RKO (cell line): ENCODE data around the gene MINDY1.
A peak's percentile ranks its signal among the peaks of the same experiment; 100 is the strongest.

Experiments
- DNase-seq: peaks from one replicate; pipeline ENCODE4 v3.0.0-alpha.2; 2016; ENCODE audit warnings: low spot score

The MINDY1 gene

DNA sequence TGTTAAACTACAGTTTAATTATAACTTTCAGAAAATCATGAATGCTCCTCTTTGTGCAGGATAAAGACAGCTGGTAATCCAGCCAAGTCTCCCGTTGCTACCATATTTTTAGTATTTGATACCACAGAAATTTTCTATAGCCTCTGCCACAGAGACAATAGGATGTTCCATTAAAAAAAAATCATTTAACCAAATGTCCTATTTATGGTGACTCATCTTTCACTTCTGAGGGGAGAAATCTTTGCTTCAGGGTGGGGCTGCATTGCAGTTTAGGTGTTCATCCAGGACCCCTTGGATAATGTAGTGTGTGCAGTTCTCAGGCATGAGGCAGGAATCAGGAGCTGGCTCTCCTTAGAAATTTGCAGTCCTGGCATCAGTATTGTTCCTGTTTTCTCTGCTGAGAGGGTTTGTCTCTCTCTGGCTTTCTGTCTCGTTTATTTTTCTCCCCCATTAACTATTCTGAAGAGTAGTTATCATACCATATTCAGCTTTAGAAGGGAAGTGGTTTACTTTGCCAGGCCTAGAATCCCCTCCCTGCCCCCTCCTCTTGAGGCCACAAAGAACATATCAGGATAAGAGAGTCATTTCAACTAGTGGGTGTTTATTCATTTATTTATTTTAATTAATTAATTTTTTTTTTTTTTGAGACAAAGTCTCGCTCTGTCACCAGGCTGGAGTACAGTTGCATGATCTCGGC lies 4.6 kb upstream of the MINDY1 start:
- no peak for DNase-seq

DNA sequence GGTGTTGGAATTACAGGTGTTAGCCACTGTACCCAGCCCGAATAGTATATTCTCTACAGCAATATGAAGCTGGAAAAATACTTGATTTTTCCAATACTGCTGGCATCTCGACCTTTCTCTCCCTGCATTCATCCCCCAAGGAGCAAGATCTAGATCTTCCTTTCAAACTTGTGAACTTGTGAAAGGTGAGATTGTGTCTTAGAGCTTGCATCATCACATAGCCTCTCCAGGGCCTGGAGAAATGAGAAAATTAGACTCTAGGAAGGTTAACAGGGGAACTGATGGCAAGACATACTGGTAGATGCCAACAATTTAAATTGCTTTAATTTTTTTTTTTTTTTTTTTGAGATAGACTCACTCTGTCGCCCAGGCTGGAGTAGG lies 3.6 kb upstream of the MINDY1 start:
- DNase-seq: no peak

DNA sequence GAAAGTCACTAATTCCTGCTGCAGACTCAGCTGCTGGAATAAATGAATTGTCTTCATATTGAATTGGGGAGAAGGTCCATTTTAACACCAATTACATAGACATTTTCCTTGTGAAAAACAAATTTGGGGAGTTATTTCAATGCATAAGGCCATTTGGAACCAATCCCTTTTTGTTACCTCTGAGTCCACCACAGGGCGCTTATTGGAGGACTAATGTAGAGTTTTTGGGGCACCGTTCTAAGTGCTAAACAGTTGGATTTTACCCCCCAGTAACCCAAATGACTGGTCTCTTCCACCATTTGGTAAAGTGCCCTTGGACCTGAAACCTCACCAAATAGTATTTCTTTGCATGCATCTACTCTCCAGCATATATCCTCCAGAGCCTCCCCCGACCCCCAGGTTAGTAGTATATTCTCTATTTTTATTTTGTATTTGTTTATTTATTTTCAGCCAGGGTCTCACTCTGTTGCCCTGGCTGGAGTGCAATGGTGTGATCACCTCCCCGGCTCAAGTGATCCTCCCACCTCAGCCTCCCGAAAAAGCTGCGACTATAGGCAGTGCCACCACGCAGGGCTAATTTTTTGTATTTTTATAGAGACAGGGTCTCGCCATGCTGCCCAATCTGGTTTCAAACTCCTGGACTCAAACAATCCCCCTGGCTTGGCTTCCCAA lies 3.1 kb upstream of the MINDY1 start:
- DNase-seq: no peak

DNA sequence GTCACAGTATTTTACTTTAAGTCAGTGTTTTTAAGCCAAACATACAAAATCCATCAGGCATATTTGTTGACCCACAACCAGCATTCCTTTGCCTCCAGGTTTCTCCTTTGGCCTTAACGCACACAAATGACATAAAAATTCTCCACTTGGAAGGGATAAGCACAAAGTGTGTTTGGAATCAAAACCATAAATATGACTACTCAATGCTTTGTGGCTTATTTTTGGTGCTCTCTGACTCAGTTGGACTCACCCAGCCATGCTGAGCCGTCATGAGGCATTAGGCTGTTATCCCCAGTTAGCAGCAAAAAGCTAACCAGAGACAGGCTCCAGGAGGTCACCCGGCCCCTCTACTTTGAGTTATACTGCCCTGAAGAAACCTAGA lies 2.5 kb upstream of the MINDY1 start:
- peak; percentile 76 for DNase-seq

DNA sequence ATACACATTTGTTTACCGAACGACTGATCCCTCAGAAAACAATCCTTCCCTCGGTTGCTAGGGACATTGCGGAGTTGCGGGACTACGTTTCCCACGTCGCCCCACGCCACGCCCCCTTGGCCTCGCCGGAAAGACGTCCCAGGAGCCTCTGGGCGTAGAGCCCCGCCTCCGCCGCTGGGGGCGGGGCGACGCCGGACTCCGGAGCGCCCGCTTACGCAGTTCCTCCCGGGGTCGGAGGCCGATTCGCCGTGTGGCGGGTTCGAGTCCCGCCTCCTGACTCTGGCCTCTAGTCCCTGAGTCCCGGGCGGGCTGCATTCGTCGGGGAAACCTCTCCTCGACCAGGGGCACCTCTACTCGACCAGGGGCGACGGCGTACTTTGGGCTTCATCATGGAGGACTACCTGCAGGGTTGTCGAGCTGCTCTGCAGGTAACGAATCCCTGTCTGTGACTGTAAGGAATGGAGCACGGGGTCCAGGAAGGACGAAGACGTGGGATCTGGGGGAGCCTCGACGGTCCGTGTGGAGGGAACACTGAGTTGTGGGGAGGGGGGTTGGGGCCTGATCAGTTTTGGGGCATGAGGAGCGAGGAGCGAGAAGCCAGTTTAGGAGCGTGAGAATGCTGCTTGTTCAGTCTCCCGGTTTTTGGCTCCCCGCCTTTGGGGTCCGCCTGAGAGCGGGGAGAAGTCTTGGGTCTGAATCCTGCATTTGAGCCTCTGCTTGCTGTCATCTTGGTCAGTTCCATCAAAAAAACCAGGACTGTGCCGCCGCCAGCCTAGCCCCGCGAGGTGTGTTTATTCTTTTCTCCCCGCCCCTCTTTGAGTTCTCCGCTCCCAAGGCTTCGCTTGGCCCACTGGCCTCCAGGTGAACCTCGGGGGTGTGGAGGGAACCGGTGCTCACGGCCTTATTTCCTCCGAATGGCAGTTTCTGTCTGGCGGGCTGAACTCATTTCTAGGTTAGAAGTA lies 1.8 kb upstream of the MINDY1 start, which contains the start of gene PRUNE1:
Gene PRUNE1, plus strand, starts transcription at position 206 of the 962 bp plus-strand sequence. Its CDS starts 184 bp downstream, at position 390.
- DNase-seq: peak; percentile 98

DNA sequence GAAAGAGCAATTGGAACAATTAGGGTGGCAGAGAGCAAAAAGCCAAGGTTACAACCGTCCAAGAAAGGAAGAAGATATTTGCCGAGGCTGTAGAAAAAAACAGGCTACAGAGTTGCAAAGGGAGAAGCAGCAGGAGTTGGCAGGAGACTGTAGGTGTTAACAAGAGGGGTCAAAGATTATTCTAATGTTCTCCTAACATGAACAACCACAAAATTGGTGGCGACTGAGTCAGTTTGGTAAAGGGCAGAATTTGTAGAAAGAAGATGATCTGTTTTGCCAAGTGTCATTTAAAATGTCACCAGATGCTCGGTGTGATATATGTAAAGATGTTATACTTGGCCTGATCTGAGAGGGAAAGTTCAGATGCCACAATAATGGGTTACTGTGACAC lies 1.1 kb upstream of the MINDY1 start:
- DNase-seq: no peak

DNA sequence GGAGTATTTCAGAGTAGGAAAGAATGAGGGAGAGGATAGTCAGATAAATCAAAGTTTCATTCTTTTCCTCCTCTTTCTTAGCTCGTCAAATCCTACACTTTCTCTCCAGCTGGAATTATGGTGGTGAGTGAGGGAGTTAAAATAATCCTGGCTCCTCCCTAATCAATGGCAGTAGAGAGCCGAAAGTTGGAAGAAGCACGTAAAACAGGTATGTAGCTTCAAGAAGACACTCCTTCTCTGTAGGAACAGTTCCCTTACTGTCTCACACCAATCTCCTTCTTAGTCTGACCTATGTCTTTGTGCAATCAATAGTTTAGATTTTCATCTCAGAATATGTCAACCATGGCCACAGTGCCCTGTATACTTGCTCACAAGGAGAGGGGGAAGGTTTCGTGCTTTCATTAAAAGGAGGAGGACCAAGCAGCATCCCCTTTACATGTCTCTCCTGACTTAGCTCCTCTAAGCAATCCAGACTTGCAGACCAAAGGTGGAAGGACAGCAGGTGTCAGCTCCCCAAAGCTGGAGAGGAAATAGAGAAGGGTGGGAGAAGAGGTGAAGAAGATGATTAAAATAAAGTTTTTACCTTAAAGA lies 878 bp downstream of the MINDY1 start:
- no peak for DNase-seq

DNA sequence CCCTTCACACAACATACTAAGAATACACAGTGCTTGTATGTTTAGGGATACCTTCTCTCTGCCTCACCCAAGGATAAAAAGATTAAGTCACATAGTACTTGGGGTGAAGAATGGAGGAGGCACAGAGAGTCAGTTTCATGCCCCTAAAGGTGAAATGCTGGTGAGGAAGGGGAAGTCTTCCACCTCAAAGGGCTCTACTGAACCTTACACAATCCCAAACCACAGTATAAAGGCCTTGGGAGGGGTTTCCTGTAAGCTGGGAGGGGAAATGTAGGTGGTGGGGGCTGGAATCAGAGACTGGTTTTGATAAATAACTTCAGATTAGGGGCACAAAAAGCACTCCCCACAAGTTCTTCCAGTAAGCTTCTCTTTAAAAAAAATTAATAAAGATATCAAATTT lies 3.5 kb downstream of the MINDY1 start:
- no peak for DNase-seq

DNA sequence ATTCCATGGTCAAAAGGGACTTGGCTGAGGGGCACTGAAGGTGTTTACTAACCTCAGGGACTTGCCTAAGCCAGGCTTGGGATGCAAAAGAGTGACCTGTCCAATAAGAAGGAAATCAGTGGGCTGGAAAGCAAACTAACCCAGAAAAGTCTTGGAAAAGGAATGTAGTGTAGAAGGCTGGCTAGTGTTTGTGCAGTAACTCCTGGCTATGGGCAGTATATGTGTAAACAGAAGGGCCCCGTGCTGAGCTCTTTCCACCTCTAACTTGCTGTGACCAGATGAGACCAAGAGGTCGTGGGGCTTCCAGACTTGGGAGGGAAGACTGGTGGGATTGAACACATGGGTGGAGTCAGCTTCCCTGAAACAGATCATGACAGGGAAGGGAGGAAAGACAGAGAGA lies 4.1 kb downstream of the MINDY1 start:
- DNase-seq: no peak

DNA sequence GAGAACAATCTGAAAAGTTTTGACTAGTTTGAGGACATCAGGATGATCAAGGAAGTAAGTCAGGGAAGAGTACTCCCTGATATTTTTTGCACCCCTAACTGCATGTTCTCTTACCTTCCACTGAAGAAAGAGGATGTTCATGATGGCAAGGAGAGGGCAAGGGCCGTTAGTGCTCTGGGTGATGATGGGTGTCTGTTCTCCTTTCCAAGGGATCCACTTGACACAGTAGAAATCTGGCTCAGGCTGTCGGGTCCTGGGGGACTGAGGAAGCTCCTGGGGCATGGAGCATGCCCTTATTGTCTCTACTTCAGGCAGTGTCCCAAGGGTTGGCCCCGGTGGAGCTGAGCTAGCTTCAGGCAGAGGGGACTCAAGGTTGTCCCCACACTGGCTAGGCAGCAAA lies 4.7 kb downstream of the MINDY1 start:
- DNase-seq: no peak

DNA sequence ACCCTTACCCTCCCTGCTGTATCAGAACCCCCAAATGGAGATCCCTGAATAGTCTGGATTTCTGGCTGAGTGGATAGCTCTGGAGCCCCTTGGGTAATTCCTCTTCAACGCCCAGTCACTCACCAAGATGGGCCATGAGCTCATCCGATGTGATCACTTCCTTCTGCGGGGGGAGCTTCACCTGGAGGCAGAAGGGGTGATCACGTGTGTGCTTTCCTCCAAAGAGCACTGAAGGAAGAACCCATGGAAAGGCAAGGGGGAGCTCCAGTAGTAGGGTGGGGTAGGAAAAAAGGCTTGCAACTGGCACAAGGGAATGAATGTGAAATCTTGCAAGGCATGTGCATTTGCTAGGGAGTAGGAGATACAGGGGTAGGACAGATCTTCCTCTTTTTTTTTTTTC lies 5.1 kb downstream of the MINDY1 start:
- no peak for DNase-seq

DNA sequence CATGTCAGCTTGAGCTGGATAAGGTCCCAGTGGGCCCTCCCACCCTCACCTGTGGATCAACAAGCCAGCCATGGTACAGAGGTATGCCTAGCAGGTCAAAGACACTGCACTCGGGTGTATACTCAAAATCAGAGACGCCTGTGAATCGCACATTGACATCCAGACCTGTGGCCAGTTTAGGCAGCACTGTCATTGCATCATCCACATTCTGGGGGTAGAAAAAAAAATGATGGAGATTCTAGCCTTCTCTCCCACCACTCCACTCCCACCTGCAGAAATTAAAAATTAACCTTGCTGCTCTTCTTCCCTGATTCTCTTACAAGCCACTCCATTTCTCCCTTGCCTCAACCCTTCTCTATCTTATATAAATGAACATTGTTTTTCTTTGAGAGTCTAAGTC lies 6.3 kb downstream of the MINDY1 start:
- no peak for DNase-seq

DNA sequence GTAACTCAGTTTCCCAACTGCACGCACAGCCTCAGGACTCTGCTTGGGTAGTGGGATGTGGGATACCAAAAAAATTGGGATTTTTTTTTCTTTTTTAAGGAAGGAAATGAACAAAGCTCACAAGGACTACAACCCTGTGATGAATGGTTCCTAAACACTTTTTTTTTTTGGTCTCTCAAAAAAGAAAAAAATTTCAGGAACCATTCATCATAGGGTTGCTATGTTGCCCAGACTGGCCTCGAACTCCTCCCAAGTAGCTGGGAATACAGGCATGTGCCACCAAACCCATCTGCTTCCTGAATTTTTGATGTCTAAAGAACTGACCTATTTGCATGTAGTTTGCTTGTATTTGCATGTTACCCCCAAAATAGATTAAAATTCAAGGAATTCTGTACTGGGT lies 6.8 kb downstream of the MINDY1 start:
- no peak for DNase-seq

DNA sequence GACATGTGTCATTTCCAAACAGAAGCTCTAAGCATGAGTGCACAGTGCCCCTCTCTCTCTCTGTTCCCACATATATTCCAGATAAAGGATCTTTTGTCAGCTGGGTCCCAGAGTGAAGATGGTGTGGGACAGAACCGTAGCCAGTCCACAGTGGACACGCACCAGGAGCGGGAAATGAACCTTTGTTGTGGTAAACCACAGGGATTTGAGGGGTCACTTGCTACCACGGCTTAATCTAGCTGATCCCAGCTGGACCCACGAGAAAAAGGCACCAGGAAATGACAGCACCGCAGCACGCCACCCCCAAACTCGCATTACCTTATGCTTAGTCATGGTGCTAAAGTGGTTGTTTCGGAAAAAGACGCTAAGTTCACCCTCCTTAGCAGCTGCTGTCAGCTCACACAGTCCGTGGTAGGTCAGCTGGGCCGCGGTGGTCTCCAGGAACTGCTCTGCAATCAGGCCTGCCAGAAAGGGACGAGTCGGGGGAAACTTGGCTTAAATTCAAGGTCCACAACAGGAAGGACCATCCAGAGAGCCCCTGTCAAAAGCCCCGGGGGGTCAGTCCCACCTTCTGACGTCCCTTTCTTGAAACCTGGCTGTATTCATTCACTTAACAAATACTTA lies 7.5 kb downstream of the MINDY1 start:
- DNase-seq: peak; percentile 79

DNA sequence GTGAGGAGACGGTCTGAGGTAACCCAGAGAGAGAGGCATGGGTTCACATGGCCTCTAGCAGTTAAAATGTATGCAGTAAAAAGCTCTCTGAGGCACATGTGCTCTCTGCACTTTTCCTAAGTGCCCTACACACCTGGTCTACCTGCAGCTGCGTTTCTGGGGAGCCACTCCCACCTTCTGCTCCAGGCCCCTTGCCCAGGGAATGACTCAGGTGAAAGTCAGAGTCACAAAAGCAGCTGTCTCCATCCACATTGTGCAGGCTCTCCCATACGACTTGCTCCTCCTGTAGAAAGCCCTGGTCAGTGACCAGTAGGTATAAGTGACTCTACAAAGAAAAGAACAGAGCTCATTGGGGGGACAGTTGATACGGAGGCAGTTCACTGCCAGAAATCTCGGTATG lies 8.8 kb downstream of the MINDY1 start:
- DNase-seq: no peak

DNA sequence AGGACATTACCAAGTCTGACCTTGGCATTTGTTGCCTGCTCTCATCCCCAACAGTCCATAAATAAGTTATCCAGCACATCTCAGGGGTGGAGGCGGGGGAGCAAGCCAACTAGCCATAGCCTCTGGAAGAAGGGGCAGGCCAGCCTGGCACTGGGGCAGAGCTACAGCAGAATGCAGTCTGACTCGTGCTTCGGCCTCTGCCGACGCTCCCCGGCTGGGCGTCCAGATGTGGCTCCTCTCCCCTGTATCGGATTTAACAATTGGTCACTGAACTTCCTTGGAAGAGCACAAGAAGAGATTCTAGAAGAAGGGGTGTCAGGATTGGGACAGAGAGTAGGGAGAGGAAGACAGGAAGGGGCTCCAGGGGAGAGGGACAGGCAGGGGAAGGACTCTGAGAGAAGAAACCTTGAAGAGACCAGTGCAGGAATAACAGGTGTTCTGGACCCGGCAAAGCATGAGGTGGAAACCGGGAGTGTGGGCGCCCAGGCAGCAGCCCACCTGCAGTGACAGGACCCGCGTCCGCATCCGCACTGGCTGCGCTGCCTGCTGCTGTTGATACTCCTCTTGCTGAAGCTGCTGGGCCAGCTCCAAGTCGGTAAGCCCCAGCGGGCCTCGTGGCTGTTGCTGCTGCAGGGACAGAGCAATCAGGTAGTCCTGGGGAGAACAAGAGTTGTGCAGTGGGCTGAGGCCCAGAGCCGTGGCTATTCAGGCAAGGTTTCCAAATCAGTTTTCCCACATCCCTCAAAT lies 9.4 kb downstream of the MINDY1 start:
- no peak for DNase-seq

DNA sequence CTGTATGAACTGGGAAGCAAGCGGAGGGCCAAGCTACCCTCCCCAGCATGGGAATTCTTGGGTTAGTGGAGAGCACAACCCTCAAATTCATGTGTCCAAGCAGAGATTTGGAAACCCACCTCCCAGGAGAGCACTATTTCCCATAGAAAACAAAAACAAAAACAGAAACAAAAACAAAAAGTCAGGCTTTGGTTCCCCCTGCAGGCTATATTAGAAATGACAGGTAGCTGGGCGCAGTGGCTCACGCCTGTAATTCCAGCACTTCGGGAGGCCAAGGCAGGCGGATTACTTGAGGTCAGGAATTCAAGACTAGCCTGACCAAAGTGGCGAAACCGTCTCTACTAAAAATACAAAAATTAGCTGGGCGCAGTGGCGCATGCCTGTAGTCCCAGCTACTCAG lies 10.8 kb downstream of the MINDY1 start:
- no peak for DNase-seq

DNA sequence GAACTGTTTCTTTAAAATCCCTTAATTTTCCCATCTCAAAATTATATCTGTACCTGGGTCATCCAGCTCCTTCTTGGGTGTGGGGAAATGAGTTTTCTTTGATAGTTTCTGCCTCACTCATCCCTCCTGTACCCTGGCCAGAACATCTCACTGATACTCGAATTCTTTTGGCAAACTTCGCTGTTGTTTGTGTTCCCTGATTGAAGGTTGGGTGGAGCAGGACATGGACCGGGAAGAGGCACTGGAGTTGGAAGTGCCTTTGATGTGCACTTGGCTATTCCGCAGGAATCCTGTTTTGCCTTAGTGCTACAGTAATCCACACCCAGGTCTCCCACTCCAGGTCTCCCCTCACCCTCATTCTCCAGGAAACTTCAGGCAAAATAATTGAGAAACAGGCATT lies 11.2 kb downstream of the MINDY1 start:
- no peak for DNase-seq

DNA sequence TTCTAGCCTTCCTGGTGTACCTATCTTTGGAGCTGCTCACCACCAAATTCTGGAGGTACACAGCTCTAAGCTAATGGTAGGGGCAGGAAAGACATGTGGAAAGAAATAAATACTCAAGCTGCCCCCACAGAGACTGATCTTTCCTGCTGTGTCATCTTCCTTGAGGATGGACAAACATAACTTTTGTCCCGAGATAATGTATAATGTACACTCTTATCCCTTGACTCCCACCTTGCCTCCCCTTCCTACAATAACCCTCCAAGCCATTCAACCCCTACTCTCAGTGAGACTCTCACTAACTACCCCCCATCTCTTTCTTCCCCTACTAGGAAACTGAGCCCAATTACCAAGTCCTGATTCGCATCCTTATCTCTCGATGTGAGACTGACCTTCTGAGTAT lies 12.5 kb downstream of the MINDY1 start:
- no peak for DNase-seq

DNA sequence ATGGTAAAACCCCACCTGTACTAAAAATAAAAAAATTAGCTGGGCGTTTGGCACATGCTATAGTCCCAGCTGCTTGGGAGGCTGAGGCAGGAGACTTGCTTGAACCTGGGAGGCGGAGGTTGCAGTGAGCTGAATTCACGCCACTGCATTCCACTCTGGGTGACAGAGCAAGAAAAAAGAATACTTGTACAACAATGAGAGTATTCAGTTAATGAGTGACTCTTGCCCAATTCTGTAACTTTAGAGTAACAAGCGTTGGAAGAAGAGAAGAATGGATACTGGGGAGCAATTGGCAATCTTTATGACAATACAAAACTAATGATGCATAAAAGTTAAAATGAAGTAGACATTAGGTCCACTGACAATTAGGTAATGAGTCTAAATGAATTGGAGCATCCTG lies 14.1 kb downstream of the MINDY1 start:
- DNase-seq: no peak

DNA sequence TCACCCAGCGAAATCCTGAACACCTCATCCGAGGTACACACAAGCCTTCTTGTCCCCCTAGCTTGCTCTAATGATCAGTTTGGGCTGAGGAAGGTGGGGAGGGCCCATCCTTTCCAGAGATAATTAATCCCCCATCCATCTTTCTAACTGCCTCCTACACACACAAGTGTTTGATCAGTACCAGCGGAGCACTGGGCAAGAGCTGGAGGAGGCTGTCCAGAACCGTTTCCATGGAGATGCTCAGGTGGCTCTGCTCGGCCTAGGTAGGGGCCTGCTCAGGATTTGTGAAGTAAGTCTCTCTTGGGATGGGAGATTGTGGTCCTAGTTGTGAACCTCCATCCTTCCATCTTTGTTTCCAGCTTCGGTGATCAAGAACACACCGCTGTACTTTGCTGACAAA lies 18.8 kb downstream of the MINDY1 start:
- no peak for DNase-seq
